Activated T-helper 1 cell treated with anti-CD3 and anti-CD28 coated beads, Interleukin-2, amount 50 U/mL, for 16 hours (primary cell): Measurements from ENCODE around the gene TCF4.

Experiments used
- DNase-seq, 2 donors: peaks; one replicate each; pipeline ENCODE4 v3.0.0-alpha.2; 2020; ENCODE audit warnings: low read depth in 1 of 2, low spot score in 1 of 2

Gene TCF4

GRCh38 chr18:55418439-55418838 is 169.6 kb downstream of the TCF4 start:
- no peak for DNase-seq

DNA sequence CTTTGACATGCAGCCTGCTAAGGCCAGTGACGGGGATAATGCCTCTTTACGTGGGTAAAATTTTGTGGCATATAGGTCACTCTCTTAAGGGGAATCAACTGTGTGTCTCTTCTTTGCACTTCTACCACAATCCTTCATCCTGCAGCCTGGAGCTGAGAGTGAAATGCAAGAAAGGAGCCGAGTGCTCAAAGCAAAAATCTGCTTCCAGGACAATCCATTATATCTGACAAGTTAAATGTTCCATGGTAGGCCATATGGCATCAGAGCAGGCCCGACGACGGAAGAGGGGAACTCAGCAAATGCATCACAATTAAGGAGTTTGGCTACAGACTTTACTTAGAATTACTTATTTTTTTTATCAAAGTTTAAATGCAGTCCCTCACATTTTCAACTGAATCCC is 171.2 kb downstream of the TCF4 start:
- no peak for DNase-seq

GRCh38 chr18:55415258-55415871 is 172.6 kb downstream of the TCF4 start:
- DNase-seq = peak; percentile 26 to 30

DNA sequence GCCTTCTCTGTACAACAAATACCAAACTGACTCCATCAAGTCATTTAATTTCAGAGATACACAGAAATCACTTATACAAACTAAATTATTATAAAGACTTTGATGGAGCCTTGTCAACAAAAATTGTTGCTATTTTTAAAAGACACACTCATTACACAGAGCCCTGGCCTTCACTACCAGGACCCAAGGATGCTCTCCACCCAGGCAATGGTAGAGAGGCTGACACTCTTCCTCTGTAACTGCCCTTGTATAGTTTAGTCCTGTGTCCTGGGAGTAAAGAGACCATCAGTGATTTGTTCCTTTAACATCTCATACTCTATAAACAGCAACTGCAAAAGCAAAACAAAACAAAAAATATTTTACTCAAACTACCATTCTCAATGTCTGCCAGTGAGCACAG is 173.5 kb downstream of the TCF4 start:
- no peak for DNase-seq

- DNase-seq = no peak
Measured at GRCh38 chr18:55413474-55413873, 174.5 kb downstream of the TCF4 start.

- no peak for DNase-seq
Measured at GRCh38 chr18:55407774-55408535, 180.0 kb downstream of the TCF4 start.

- DNase-seq = no peak
Measured at GRCh38 chr18:55407191-55407590, 180.8 kb downstream of the TCF4 start.

DNA sequence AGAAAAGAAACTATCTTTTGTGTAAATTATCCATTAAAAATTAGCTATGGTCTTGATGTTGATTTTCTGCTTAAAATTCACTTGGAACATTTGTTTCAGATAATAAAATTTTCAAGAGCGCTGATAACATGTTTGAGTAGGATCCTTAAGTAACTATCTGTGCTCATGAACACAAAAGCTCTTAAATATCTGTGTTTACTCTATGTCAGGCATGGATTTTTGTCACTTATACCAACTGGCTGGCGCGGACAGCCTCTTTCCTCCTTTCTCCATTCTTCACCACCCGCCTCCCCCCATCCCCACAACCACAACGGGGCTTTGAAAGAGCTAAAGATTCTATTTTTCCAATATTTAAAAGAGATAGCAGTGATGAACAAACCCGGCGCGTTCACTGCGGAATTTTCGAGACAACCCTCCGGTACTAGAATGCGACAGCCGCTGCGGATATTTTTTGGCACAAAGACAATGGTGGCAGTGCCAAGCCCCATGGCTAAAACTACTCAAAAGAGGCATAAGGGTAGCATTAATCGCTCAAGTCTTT is 181.5 kb downstream of the TCF4 start:
- no peak for DNase-seq

GRCh38 chr18:55405893-55406406 is 182.0 kb downstream of the TCF4 start:
- no peak for DNase-seq

- no peak for DNase-seq
Measured at GRCh38 chr18:55405475-55405874, 182.5 kb downstream of the TCF4 start.

- no peak for DNase-seq
Measured at GRCh38 chr18:55404832-55405465, 183.0 kb downstream of the TCF4 start.

- DNase-seq = no peak
Measured at GRCh38 chr18:55404136-55404830, 183.7 kb downstream of the TCF4 start.

DNA sequence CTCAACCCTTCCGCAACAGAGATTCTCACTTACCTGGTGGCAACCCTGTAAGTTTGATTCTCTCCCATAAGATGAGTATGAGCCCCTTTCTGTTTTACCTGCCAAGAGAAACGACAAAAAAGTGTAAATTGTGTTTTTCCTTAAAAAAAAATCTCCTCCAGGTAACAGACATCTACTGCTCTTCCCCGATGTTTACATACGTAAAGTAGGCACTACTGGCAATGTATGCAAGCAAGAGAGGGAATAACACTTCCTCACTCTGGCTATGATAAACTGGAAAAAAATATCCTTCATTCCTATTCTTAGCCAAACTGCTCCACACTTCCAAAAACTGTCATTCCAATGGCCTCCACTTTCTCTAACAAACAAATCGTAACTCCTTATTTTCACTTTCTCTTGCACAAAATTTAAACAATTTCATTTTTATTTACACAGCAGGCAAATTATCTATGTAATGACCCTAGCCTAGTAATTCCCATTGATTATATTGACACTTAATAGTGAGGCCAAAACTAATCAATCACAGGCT is 184.5 kb downstream of the TCF4 start:
- DNase-seq = no peak

- no peak for DNase-seq
Measured at GRCh38 chr18:55402731-55403405, 185.1 kb downstream of the TCF4 start.

DNA sequence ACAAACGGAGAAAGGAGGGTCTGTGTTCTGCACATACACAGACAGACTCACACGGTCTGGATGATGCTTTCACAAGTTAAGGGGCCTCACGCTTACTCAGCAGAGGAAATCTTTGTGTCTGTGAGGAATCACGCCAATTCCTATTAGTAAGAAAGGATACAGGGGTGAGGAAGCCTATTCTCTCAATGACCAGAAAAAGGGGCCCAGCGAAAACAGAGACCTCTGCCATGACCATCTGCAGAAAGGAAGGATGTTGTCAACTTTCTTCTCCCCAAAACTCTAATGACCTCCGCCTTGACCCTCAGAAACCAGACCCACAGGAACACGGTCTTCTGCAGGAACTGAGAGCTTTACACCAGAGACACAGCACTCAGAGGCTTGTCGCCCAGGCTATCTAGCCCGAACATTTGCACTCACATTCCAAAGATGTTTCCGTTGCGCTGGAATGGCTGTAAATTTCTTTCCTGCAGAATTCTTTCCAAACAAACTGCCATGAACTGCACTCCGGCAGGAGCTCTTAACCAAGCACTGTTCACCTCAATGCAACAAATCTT is 186.3 kb downstream of the TCF4 start:
- DNase-seq = no peak

DNA sequence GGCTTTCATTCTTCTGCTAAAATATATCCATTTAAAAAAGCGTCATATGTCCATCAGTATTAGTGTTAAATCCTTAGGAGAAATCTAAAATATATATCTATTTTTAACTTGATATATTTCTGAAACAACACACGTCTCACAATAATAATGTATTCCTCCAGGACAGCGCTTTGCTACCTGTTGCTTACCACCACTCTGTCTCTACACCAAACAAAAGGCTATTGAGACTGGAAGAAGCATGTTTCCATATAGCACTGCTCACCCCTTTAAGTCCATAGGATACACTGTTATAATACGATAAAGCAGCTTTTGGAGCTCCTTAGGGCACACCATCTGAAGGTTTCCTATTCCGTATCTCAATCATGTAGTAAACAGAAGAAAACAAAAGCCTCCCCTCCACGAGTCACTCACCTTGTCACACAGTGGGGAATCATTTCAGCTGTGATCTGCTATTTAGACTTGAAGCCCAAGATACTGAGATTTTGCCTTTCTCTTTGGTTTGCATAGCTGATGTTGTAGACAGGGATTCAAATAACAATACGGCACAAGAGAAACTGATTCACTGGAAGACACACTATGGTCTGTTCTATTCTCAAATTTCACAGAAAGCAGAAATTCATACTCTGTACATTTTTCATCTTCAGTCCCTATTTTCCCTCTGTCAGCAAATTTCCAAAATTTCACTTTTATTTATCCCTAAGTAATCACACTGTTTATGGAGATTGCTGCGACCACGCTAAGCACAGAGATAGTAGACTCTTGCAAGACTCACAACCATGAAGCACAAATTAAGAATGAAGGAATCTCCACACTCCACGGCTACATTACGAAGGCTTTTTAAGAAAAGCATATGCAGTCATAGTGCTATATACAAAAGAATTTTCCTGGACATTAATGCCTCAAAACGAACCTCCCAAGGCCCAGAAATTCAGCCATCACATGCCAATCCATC is 187.1 kb downstream of the TCF4 start:
- no peak for DNase-seq

DNA sequence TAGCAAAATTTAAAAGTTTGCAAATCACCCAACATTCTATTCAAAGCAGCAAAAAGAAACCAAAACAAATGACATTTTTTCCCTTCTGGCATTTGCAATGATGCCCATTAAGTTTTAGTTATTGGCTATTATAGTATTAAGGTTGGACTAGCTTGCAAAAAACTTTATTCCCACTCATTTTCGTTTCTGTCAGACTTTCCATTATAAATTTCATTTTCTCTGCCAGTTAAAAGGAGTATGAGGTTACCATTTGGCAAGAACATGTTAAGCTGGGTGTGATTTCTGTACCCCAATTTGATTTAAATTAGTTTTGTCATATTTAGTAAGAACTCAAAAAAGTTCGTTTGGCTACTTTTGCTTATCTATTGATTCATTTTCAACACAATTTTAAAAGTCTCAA is 187.9 kb downstream of the TCF4 start:
- DNase-seq = no peak

GRCh38 chr18:55398858-55399257 is 189.1 kb downstream of the TCF4 start:
- DNase-seq = no peak

DNA sequence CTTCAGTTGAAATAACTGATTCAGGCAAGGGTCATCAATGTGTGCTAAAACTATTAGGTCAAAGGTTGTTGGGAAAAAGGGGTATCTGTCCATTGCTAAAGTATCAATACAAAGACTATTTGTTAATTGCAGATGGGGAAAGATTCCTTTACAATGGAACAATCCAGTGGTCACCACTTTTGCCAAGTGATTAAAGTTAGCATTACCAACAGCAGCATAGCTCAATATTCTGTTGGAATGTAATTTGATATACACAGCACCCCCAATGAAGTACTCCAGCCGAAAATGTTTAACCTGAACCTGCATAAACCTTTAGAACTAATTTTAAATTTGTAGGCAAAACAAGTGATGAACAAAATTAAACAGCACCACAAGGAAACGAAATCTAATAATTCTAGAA is 191.0 kb downstream of the TCF4 start:
- no peak for DNase-seq
